Left forelimb (tissue), 1 donor: Measurements from ENCODE around the gene CASZ1.

ENCODE experiments used
- DNase-seq: peaks from one replicate; pipeline ENCODE4 v3.0.0-alpha.2; 2018; ENCODE audit warnings: low spot score

Gene CASZ1

GRCh38 chr1:10753299-10753698 lies 43.1 kb downstream of the CASZ1 start:
- no peak for DNase-seq

GRCh38 chr1:10751561-10752085 lies 44.8 kb downstream of the CASZ1 start:
- DNase-seq, result no peak

GRCh38 chr1:10751160-10751559 lies 45.3 kb downstream of the CASZ1 start:
- no peak for DNase-seq

- DNase-seq, result no peak
Measured at GRCh38 chr1:10745886-10746455, 50.5 kb downstream of the CASZ1 start.

GRCh38 chr1:10745383-10745782 lies 51.1 kb downstream of the CASZ1 start:
- no peak for DNase-seq

GRCh38 chr1:10744654-10745238 lies 51.7 kb downstream of the CASZ1 start:
- no peak for DNase-seq

- DNase-seq, result no peak
Measured at GRCh38 chr1:10744029-10744428, 52.4 kb downstream of the CASZ1 start.

- DNase-seq, result no peak
Measured at GRCh38 chr1:10741696-10742095, 54.8 kb downstream of the CASZ1 start.

- DNase-seq, result no peak
Measured at GRCh38 chr1:10740123-10740522, 56.3 kb downstream of the CASZ1 start.

GRCh38 chr1:10739589-10739988 lies 56.9 kb downstream of the CASZ1 start:
- DNase-seq, result no peak

GRCh38 chr1:10738061-10739058 lies 58.1 kb downstream of the CASZ1 start:
- no peak for DNase-seq

GRCh38 chr1:10737651-10738050 lies 58.8 kb downstream of the CASZ1 start:
- no peak for DNase-seq

- no peak for DNase-seq
Measured at GRCh38 chr1:10736634-10737586, 59.5 kb downstream of the CASZ1 start.

GRCh38 chr1:10735563-10736305 lies 60.7 kb downstream of the CASZ1 start:
- DNase-seq, result no peak

GRCh38 chr1:10734962-10735544 lies 61.4 kb downstream of the CASZ1 start:
- no peak for DNase-seq

- no peak for DNase-seq
Measured at GRCh38 chr1:10734375-10734774, 62.1 kb downstream of the CASZ1 start.

- DNase-seq, result no peak
Measured at GRCh38 chr1:10733474-10734366, 62.7 kb downstream of the CASZ1 start.

GRCh38 chr1:10730985-10731384 lies 65.5 kb downstream of the CASZ1 start:
- no peak for DNase-seq
